Effector memory CD8-positive, alpha-beta T cell (primary cell): Measurements from ENCODE around the gene MCTP1.

Experiments
- ATAC-seq: fragments of 150-1000 bp; cut with Tn5 transposase; replicated peaks from 2 replicates; pipeline ENCODE4 v1.10.0; 2021; ENCODE audit warnings: mild to moderate bottlenecking, moderate library complexity
- DNase-seq, 3 experiments: peaks; one replicate each; pipeline ENCODE4 v3.0.0; 2021
- H3K27ac Mint-ChIP-seq, 2 donors: one replicate each; pipeline ENCODE4 v1.8.0; 2022; ENCODE audit warnings: mild to moderate bottlenecking in 2 of 2, mixed read lengths in 2 of 2, moderate library complexity in 2 of 2
- H3K27me3 Mint-ChIP-seq, 2 donors: one replicate each; pipeline ENCODE4 v1.8.0; 2022; ENCODE audit warnings: mixed read lengths in 2 of 2
- H3K36me3 Mint-ChIP-seq: one replicate; pipeline ENCODE4 v1.8.0; 2022; ENCODE audit warnings: mild to moderate bottlenecking, moderate library complexity, mixed read lengths; ENCODE audit not compliant: insufficient read depth
- H3K4me1 Mint-ChIP-seq, 2 donors: one replicate each; pipeline ENCODE4 v1.8.0; 2022; ENCODE audit warnings: low read depth in 2 of 2, mixed read lengths in 2 of 2
- H3K4me3 Mint-ChIP-seq, 2 donors: one replicate each; pipeline ENCODE4 v1.8.0; 2022; ENCODE audit warnings: mild to moderate bottlenecking in 2 of 2, mixed read lengths in 2 of 2, moderate library complexity in 2 of 2
- H3K9me3 Mint-ChIP-seq, 2 donors: one replicate each; pipeline ENCODE4 v1.8.0; 2022; ENCODE audit warnings: mixed read lengths in 2 of 2

Gene MCTP1

DNA sequence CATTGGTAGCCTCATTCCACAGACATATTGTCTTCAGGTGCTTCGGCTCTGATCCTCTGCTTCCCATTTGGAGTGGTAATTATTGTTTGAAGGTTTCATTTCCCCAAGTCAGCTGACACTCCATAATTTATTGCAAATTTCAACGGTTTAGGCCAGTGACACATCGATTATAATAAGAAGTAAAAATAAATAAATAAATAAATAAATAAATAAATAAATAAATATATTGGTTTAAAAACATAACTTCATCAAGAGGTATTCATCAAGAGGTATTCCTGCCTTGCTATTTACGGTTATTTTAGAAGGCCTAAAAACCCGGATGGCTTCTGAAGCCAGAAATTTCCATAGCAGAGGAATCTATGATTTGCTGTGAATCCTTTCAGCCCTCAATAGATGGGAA is 393.3 kb downstream of the MCTP1 start:
- no peak overlapping the region for H3K27ac Mint-ChIP-seq
- H3K36me3 Mint-ChIP-seq, result no peaks in the 10 kb centered on the region
- ATAC-seq, result no peak
- H3K4me3 Mint-ChIP-seq, result no peak overlapping the region
- peaks cover 7 to 8% of the 10 kb centered on the region in 2 donors for H3K27me3 Mint-ChIP-seq
- H3K9me3 Mint-ChIP-seq, result no peaks in the 10 kb centered on the region
- no peak for DNase-seq
- no peaks in the 10 kb centered on the region for H3K4me1 Mint-ChIP-seq

DNA sequence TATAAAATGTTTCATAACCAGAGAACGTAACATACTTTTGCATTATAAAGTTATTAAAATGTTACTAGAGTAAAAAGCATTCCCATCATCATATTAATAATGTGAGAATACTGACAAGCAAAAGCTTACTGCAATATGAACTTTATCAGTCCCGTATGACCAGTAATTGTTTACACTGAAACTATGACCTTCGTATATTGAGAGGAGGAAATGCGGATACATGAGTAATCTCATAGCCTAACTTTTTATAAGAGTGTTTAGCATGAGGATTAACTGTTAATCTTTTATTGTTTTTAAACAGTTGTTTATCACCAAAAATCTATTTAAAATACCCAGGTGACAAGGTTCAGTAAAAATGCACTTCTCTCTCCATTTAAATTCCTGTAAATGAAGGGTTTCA is 394.0 kb downstream of the MCTP1 start:
- peaks cover 7 to 8% of the 10 kb centered on the region in 2 donors for H3K27me3 Mint-ChIP-seq

DNA sequence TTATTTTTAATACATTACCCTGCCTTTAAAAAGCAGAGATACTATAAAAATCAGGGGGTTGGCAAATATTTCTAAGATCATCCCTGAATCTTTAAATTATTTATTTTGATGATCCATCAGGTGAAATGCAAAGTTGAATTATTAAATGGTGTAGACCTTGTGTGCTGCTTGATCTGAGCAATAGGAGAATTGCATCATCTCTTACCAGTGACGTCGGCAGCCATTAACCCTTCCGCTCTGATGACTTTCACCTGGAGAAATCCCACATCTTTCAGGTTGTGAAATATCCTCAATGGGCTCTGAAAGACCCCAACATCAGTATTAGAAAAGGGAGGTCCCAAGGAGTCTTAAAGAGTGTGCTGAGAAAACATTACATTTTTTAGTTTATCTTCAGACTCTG is 396.2 kb downstream of the MCTP1 start:
- ATAC-seq, result no peak
- no peak overlapping the region for H3K4me3 Mint-ChIP-seq

More for the DNA sequence above, 394.0 kb downstream of the MCTP1 start:
- DNase-seq (no peak), ATAC-seq (no peak)
- H3K27ac Mint-ChIP-seq, result no peak overlapping the region
- H3K4me1 Mint-ChIP-seq, result no peaks in the 10 kb centered on the region
- H3K36me3 Mint-ChIP-seq, result no peaks in the 10 kb centered on the region
- H3K4me3 Mint-ChIP-seq, result no peak overlapping the region
- no peaks in the 10 kb centered on the region for H3K9me3 Mint-ChIP-seq

DNA sequence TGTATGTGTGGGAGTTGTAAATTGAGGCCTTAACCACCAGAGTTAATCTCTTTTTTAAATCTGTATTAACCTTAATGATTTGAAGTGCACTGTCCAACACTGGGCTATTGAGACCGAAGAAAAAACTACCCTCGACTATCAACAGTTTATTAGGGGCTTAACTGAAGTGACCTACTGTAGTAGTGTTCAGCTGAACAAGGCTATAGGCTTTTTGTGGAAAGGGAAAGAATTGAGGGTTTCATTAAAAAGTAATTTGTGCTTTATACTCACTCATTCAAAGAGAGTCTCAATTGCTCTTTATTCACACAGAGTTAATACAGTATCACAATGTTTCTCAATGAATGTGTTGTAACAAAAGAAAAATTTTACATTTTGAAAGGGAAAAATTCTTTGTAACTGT is 399.0 kb downstream of the MCTP1 start:
- Mint-ChIP-seq H3K27ac (no peak overlapping the region), H3K9me3 (no peaks in the 10 kb centered on the region), H3K36me3 (no peaks in the 10 kb centered on the region), H3K4me1 (no peaks in the 10 kb centered on the region), H3K4me3 (no peak overlapping the region), H3K27me3 (no peaks in the 10 kb centered on the region)
- DNase-seq, result no peak
- ATAC-seq, result no peak

More for the DNA sequence above, 396.2 kb downstream of the MCTP1 start:
- Mint-ChIP-seq H3K27ac (no peak overlapping the region), H3K27me3 (peaks cover 7 to 8% of the 10 kb centered on the region in 2 donors), H3K4me1 (no peaks in the 10 kb centered on the region), H3K36me3 (no peaks in the 10 kb centered on the region), H3K9me3 (no peaks in the 10 kb centered on the region)
- DNase-seq, result no peak

DNA sequence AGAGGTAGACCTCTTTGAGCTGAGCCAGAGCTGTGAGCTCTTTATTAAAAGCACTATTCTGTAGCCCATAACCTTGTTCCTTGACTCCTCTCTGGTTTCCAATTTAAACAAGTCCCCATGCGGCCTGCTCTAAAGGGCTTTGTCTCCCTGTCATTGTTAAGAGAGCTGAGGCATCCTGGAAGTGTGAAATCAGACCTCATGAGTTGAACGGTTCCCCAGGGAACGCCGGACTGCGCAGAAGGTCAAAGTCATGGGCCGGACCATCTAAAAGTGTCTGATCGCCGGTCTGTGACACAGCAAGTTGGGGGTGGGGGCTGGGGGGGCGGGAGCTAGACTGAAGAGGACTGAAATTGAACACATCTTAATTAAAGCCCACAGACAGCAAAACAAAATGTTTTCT is 400.6 kb downstream of the MCTP1 start:
- ATAC-seq (no peak), DNase-seq (no peak)
- Mint-ChIP-seq H3K36me3 (no peaks in the 10 kb centered on the region), H3K27me3 (no peaks in the 10 kb centered on the region), H3K9me3 (no peaks in the 10 kb centered on the region), H3K4me1 (no peaks in the 10 kb centered on the region), H3K27ac (no peak overlapping the region), H3K4me3 (no peak overlapping the region)

DNA sequence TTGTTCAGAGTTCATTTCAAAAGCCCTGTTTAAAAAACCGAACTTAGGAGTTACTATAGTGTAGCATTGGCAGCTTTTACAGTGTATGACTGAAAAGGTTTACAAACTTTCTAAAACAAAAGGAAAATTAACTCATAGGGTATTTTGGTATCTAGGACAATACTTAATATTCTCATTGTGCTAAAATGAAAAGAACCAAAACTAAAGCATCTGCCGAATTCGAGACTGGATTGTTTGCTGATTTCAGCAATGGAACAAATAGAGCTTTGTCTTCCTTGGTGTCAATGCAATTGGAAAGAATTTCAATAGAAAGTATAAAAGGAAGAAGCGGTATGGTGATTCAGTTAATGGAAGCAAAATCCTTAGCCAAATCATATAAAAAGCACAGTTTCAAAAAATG is 412.4 kb downstream of the MCTP1 start:
- peaks cover under 1% of the 10 kb centered on the region for H3K36me3 Mint-ChIP-seq
- H3K4me3 Mint-ChIP-seq, result no peak overlapping the region
- ATAC-seq (no peak), DNase-seq (no peak)
- H3K9me3 Mint-ChIP-seq, result no peaks in the 10 kb centered on the region
- no peaks in the 10 kb centered on the region for H3K4me1 Mint-ChIP-seq
- H3K27ac Mint-ChIP-seq, result no peak overlapping the region
- peaks cover 6 to 14% of the 10 kb centered on the region in 2 donors for H3K27me3 Mint-ChIP-seq

DNA sequence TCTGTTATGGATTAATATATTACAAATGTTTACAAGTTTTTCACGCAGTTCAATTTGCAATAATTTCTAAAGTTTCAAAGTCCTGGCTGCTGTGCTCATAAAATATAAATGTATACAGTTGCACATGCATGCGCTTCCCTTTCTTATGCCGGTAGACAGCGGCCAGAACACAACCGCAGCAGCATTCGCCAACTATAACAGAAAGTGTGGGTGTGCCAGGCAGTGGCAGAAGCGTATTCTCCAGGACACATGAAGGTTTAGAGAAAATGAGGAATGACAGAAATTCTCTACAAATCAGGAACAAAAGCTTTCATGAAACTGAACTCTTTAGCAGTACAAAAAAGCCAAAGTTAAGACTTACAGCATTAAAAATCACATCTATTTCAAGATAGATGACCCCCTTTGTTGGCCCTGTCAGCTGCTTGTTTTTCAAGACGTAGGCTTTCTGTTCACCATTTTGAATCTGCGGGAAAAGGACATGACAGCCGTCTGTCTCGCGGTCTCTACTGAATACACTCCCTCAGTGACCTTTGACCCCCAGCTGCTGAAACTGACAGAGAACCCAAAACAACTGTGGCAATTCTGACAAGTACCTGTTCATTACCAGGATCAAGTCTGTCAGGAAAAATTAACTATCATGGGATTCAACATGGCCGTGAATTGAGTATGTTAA is 414.2 kb downstream of the MCTP1 start:
- Mint-ChIP-seq H3K27me3 (peaks cover 6 to 21% of the 10 kb centered on the region in 2 donors), H3K4me3 (no peak overlapping the region), H3K4me1 (no peaks in the 10 kb centered on the region), H3K9me3 (no peaks in the 10 kb centered on the region), H3K27ac (no peak overlapping the region), H3K36me3 (no peaks in the 10 kb centered on the region)
- ATAC-seq, result no peak
- no peak for DNase-seq

DNA sequence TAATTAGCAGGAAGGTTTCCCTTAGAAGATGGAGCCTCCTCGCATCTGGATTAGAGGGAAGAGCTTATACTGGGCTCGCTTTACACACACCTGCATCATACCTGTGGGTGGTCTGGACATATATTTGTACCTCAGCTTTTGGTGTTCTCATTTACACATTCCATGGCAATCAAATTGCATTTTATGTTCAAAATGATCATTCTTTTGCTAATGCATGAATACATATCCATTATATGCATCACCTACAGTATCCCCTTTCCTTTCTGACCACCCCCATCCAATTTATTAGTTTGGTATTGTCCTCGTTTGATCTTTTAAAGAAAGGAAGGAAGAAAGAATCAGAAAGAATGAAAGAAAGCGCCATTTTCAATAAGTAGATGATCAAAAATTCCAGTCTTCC is 415.0 kb downstream of the MCTP1 start:
- no peak overlapping the region for H3K27ac Mint-ChIP-seq
- no peak overlapping the region for H3K4me3 Mint-ChIP-seq
- peaks cover 3 to 16% of the 10 kb centered on the region in 2 donors for H3K27me3 Mint-ChIP-seq
- no peaks in the 10 kb centered on the region for H3K36me3 Mint-ChIP-seq
- no peaks in the 10 kb centered on the region for H3K9me3 Mint-ChIP-seq
- DNase-seq (no peak), ATAC-seq (no peak)
- H3K4me1 Mint-ChIP-seq, result no peaks in the 10 kb centered on the region

DNA sequence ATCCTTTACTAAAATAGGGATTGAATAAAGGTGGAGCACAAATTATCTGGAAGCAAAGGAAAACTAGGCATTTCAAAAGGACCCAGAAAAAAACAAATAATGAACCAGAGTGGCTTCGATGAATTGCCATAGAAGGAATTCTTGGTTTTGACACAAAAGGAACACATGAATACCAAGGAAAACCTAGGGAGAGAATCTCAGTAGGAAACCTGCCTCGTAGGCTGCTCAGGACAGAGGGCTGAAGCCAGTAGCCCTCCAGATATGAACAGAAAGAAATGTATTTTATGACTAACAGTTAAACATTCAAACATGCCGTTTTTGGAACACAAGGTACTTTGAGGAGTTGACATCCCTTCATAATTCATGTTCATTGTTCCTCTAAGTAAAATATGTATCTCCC is 420.9 kb downstream of the MCTP1 start:
- ATAC-seq, result no peak
- H3K4me1 Mint-ChIP-seq, result no peaks in the 10 kb centered on the region
- no peak for DNase-seq

DNA sequence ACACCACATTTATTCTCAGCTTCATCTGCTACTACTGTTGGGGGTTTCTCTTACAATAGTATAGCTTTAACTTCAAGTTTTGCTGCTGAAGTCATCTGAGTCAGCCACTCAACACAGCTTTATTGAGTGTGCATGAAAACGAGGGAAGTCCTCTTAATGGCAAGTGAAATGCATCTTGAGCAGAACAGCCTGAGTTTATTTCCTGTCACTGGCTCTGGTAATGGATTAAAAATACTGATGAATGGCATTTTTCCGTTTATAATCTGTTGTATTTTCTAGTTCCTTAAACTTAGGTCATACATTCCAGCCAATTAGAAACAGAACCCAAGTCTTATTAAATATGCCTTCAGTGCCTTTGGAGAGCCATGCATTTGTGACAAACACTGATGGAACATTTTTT is 427.8 kb downstream of the MCTP1 start:
- Mint-ChIP-seq H3K9me3 (no peaks in the 10 kb centered on the region), H3K36me3 (peaks cover 3% of the 10 kb centered on the region), H3K27me3 (peaks cover 11 to 14% of the 10 kb centered on the region in 2 donors), H3K4me3 (no peak overlapping the region), H3K27ac (no peak overlapping the region), H3K4me1 (no peaks in the 10 kb centered on the region)
- no peak for ATAC-seq
- no peak for DNase-seq

More for the DNA sequence above, 420.9 kb downstream of the MCTP1 start:
- Mint-ChIP-seq H3K27ac (no peak overlapping the region), H3K9me3 (no peaks in the 10 kb centered on the region), H3K27me3 (peaks cover 6 to 32% of the 10 kb centered on the region in 2 donors), H3K36me3 (peaks cover 3% of the 10 kb centered on the region), H3K4me3 (no peak overlapping the region)

DNA sequence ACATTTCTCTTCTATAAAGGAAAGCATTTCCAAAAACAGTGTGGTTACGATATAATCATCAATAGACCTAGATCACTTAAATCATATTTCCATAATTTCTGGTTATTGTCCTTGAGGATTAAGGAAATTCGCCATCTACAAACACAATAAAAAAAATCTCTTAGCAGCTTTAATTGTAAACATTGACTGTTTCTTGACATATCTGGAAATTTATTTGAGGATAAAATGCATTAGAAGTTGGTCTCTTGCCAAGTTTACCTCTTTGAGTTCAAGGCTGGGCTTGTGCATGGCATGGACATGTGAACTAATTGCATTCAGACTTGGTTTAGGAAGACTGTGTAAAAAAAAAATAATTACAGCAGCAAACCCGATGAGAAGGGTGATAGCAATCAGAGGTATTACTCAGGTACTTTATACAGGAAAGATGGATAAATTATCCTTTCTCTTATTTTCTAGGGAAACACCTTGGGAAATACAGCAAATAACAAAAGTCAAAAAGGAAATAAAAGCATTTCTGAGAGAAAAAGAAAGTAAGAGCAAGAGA is 428.6 kb downstream of the MCTP1 start:
- Mint-ChIP-seq H3K4me3 (no peak overlapping the region), H3K9me3 (no peaks in the 10 kb centered on the region), H3K27ac (no peak overlapping the region), H3K4me1 (no peaks in the 10 kb centered on the region), H3K36me3 (no peaks in the 10 kb centered on the region), H3K27me3 (peaks cover 7 to 11% of the 10 kb centered on the region in 2 donors)
- DNase-seq (no peak), ATAC-seq (no peak)

DNA sequence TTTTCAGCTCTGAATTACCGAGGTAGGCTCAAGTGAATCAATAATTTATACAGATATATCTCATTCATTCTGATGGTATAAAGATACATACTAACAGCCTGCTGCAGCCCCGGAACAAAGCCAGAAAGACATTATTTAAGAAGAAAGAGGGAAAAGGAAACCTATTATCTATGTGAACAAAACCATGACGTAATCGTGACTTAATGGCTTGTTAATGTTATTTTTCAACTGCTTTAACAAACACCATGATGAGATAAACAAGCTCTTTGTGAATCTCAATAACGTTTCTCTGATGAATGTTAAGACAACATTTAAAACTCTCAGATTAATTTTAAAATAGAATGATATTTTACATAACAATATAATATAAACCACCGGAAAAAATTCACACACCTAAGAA is 429.4 kb downstream of the MCTP1 start:
- no peak for ATAC-seq
- Mint-ChIP-seq H3K4me1 (no peaks in the 10 kb centered on the region), H3K36me3 (no peaks in the 10 kb centered on the region), H3K9me3 (no peaks in the 10 kb centered on the region), H3K27ac (no peak overlapping the region), H3K4me3 (no peak overlapping the region), H3K27me3 (peaks cover 7% of the 10 kb centered on the region in 2 donors)
- no peak for DNase-seq

DNA sequence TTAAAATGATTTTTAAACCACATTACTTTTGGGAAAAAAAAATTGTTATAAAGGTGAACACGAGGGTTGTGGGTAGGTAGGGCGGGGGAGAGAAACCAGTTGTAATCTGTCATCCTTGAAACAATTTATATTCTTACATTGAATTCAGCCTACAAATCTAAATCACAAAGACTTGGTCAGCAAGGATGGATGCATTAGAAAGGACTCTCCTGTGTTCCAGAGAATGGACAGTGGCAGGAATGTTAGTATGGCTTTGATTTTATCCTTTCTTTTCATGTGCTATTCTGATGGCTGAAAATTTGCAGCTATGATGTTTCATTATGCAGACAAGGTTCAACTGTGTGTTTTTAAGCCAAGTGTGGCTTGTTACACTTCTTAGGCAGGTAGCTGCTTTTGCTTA is 431.8 kb downstream of the MCTP1 start:
- no peaks in the 10 kb centered on the region for H3K36me3 Mint-ChIP-seq
- no peak overlapping the region for H3K4me3 Mint-ChIP-seq
- no peak for ATAC-seq
- H3K9me3 Mint-ChIP-seq, result no peaks in the 10 kb centered on the region
- H3K27ac Mint-ChIP-seq, result no peak overlapping the region
- H3K4me1 Mint-ChIP-seq, result no peaks in the 10 kb centered on the region
- H3K27me3 Mint-ChIP-seq, result no peaks in the 10 kb centered on the region
- DNase-seq, result no peak

DNA sequence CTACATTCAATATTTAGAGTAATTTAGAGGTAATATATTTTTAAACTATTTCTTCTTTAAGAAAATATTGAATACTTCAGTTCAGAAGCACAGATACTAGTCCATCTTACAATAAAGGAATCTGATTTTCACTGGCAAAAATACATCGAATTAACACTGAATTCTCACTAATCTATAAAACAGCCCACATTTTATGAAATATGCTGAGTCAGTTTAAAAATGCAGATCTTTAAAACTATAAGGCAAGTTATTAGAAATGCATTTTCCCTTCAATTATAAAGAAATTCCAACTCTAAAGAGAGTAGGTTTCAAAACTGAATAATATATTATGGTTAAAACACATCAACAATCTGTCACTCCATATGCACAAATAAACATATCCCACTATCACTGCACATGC is 433.9 kb downstream of the MCTP1 start:
- Mint-ChIP-seq H3K4me3 (no peak overlapping the region), H3K4me1 (no peaks in the 10 kb centered on the region), H3K27ac (no peak overlapping the region), H3K9me3 (no peaks in the 10 kb centered on the region), H3K27me3 (no peaks in the 10 kb centered on the region), H3K36me3 (no peaks in the 10 kb centered on the region)
- no peak for ATAC-seq
- no peak for DNase-seq
